HG03439 (cell line): ENCODE data around the gene CCDC91.

Experiments
- ATAC-seq: cut with Tn5 transposase; IDR thresholded peaks from one replicate; pipeline ENCODE4 v1.9.1; 2021; ENCODE audit warnings: mild to moderate bottlenecking, moderate library complexity; ENCODE audit not compliant: unreplicated experiment

Gene CCDC91

DNA sequence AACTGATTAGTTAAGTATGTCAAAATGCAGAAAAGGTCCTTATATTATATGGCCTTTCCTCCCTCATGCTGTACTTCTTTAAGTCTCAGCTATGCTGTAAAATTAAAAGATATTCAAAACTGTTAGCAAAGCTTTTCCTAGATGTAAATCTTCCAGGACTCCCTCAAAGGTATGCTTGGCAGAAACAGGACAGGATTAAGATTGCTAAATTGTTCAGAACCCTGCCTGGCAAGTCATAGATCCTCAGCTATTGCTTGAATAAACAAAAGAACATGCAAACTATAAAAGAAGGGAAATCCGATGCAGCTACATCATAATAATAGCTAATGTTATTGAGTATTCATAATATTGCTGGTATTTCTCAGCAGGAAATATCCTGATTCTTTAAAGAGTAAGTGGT lies 322.6 kb downstream of the CCDC91 start:
- no peak for ATAC-seq

DNA sequence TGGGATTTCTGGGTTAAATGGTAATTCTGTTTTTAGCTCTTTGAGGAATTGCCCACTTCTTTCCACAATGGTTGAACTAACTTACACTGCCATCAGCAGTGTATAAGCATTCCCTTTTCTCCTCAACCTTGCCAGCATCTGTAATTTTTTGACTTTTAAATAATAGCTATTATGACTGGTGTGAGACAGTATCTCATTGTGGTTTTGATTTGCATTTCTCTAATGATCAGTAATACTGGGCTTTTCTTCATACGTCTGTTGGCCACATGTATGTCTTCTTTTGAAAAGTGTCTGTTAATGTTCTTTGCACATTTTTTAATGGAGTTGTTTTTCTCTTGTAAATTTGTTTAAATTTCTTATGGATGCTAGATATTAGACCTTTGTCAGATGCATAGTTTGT lies 323.7 kb downstream of the CCDC91 start:
- no peak for ATAC-seq

DNA sequence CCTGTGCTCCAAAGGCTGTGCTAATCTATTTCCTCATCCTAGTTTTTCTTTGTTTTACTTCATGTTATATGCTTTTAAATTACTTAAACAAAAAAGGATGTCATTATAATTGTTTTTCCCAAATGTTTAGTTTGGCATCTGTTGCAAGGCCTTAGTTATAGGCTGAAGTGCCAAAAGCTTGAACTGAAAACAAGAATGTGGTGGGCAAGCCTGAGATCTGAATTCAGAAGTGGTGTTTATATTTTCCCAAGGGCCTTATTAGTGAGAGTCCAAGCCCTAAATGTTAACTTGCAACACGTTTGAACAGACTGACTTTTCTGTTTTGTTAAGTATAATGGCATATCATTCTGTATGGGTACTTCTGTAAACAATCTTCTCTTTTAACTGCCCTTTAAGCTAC lies 326.8 kb downstream of the CCDC91 start:
- ATAC-seq = no peak

DNA sequence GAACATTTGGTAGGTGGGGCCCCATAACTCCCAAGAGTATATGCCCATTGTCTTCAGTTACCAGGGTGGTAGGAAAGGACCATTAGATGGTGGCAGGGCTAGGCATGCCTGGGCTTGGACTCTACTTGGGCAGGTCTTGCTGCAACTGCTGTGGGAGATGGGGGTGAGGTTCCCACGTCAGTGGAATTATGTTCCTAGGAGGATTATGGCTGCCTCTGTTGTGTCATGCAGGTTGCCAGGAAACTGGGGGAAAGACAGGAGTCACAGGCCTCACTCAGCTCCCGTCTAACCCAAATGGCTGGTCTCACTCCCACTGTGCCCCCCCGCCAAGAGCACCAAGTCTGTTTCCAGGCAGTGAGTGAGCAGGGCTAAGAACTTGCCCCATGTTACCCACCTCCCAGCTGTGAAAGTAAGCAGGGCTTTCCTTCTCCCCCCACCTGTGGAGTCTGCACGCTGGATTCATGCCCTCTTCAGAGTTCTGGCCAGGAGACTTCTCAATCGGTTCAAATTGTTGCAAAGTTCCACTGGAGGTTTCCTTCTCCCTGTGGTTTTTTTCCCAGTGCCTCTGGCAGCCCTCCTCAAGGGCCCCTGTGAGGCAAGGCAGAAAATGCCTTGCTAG lies 337.5 kb downstream of the CCDC91 start:
- ATAC-seq = no peak

DNA sequence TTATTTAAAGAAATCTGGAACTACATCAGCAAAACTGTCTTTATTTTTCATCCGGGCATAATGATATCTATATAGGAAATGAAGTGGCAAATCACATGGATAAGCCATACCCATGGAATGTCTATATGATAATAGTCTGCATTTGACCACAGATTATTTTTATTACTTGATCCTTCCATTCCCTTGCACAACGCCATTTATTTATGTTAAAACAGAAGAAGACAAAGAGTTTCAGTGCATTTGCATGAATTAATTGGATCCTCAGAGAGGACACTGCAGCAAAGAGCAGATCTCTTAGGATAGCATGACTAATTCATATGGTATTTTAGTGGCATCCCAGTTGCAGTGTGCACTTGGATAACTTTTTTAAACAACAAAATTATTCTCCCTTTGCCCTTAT lies 345.0 kb downstream of the CCDC91 start:
- ATAC-seq = no peak

DNA sequence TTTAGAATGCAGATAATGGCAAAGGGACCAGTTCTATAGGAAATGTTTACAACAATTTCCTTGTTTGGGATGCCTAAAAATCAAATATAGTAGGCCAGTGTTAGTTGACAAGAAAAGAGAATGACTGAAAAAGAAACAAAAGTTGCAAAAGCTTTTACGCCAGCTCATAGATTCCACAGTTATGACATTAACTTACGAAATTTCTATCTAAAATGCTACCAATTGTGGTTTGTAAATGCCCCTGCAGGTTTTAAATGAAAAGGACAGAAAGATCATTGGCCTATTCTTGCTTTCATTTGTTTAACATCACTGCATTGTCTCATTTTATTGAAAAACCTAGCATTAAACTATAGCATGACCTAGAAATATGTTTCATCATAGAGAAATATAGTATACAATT lies 345.8 kb downstream of the CCDC91 start:
- no peak for ATAC-seq

DNA sequence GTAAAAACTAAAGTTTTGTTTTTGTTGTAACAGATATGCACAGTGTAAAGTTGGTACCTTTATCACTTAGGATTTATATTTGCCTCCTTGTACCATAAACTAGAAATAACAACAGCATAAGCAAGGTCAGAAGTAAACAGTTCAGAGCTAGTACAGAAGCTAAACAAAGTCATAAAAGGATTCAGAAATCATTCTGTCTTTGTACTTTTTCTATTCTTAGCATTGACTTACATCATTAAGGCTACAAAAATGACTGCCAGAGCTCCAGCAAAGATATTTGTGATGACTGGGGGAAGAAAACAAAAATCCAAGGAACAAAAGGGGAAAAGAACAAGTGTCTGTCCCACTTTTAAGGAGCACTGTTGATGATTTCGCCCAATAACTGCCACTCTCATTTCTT lies 347.2 kb downstream of the CCDC91 start:
- ATAC-seq = no peak

DNA sequence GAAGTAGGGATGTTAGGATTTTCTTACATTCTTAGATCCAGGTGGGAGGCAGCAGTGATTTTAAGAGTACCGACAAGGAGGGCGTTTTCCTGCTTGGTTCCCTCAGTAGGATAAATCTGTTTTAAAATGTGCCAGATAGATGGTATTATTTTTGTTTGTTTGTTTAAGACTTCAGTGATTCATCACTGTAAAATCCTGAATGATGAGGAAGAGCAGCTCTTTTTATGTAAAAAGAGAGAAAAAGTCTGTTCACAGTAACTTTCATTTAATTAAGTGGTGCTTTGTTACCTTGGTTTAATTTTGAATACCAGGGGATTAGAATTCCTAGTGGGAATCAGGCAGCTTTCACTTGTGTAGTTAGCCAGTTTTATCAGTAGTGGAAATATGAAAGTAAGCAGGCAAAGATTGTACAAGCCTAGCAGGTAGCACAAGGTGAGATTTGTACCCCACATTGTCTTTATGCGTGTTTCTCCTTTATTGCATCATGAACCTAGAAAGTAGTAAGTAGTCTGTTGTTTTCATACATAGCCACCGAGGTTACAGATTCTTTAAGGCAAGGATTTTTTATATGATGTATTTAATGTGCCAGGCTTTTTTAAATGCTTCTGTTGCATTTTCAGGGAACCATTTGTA lies 349.6 kb downstream of the CCDC91 start:
- ATAC-seq = no peak

DNA sequence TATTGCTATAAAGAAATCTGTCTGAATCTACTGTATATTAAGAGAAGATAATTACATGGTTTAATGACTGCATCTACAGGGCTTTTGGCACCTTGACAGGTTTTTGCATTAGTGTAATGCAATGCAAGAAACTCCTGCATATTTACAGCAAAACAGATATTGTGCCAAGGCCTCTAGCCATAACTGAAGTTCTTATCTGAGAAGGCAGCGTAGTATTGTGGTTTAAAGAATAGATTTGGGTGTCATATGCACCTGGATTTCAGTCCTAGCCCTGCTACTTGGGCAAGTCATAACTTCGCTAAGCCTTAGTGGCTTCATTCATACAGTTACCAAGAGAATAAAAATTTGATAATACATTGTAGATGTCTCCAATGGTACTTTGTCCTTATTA lies 350.1 kb downstream of the CCDC91 start:
- no peak for ATAC-seq

DNA sequence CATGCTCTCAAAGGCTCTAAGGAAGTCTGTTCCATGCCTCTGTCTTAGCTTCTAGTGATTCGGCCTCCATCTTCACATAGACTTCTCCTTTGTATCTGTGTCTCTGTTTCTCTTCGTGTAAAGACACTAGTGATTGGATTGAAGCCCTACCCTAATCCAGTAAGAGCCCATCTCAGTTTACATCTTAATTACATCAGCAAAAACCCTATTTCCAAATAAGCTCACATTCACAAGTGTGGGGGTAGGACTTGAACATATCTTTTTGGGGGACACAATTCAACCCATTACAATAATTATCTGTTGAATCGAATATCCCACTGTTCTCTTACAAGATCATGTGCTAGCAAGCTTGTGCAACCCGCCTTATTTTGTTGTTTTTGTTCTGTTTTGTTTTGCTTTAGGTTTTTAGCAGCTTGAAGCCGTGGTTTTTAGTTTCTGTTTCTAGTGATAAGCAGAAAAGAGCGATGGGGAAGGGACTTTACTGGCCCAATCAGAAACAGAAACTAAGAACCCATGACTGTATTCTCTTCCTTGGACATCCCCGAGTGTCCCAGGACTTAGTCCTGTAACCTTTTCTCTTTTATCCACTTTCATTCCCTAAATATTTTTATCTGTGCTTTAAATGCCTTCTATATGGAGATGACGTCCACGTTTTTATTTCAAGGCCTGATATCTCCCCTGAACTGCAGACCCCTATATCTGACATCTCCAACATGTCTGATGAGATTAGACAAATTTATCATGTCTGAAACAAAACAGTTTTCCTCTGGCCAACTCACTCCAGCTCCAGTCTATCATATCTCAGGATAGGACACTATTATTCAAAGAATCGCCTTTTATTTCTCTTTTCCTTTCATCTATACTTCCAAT lies 353.0 kb downstream of the CCDC91 start:
- peak; percentile 63 for ATAC-seq

DNA sequence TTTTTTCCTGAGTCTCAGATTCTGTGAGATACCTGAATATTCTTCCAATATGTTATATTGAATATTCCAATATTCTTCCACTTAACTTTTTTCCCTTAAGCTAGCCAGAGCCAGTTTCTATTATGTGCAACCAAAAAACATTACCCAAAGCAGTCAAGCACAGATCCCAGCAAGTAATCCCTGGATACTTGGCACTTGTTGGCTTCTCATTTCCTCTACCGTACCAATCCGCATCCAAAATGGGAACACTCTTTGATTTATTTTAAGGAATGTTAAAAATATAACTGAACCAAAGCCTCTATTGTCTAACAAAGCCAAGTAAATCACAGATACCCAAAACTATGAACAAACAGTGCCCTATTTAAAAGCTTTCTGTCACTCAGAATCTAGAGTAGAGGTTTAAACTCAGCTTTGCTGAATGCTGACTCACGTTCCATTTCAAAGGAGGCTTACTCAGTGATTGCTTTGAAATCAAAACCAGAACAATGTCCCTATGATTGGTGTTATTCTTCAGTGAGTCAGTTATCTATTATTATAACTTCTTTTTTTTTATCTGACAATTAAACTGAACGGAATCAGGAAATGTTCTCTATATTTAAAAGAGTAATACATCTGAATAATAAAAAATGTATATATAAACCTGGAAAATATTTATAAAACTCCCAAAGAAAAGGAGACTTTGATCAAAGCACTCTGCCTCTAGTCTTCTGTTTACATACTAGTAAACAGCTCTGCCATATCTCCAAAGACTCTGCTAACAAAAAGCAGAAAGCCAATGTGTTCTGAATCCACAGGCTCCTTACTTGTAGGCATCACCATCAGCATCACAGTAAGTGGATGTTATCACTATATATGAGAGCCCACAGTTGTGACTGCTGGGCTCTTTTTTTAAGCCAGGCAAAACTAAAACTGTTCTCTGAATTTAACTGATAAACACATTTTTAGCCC lies 360.8 kb downstream of the CCDC91 start:
- ATAC-seq = no peak

DNA sequence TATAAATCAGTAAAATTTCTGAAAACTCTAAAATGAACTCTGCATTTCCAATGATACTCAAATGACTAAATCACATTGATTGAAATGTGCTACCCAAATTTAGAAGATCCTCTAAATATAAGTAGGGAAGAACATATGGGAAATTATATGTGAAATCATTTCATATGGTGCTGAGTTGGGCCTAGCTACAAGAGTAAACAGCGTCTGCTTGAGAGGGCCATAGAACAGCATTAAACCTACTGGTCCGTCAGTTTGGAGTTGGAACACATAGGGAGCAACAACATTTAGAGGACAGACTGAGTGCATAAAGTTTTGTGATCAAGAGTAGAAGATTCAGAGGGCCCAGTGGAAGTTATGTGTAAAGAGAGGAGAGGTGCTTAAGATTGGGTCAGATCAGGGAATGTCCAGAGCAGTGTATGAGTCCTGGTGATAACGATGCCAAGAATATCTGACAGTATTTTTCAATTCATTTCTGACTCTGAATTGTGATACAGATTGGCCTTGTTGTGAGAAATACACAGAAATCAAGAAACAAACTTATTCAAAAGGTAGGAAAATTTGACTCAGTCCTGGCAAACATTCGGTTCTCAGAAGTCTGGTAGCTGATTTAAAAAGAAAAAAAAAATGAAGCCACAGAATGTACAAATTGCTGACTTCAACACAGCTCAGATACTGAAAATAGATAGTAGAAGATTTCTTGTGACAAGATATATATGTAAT lies 362.2 kb downstream of the CCDC91 start:
- no peak for ATAC-seq

DNA sequence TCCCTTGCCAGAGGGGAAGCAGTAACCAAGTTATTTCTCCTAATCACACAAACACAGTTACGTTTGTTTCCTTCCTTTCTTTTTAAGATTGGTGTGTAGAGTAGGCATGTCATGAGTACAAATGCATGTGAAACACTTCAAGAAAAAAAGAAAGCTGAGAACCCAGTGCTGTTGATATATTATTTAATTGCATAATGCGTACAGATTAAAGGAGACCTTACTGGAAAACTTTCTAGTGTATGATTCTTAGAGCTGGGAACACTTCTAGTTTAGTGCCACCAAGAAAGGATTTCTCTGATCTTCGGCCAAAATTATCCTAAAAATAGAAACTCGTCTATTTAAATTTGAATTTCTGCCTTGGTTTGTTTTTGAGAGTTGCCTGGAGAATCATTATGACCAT lies 365.5 kb downstream of the CCDC91 start:
- no peak for ATAC-seq

DNA sequence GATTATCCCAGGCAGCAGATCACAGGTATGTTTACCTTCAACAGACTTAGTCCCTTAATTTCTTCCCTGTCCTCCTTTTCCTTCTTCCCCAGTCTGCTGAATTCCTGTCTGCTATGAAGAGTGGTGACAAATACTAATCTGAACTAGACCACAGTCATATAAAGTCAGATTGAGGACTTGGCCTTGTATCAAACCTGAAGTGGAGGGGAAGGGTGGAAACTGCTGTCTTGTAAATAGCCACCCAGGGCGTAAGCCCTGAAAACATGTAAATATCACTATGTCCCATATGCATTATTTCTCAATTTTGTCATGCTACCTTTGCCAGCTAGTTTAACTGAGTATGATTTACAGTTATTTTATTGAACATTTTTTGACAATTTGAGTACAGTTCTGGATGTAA lies 368.0 kb downstream of the CCDC91 start:
- ATAC-seq = no peak

DNA sequence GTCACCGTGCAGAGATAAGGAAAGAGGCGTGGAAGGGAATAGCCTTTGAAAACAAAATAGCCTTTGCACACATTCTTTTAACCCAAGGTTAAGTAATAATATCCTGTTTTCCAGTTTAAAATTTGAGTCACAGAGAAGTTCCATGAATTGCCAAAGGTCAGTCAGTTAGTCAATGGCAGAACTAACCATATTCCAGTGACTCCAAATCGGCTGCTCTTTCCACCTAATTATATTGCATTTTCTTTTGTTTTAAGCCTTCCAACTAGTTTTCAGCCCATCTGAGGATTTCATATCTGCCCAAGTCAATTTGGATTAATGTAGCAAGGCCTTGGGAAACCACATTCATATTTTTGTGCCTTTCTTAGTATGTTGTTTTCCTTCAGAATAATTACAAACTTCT lies 373.0 kb downstream of the CCDC91 start:
- ATAC-seq = no peak

DNA sequence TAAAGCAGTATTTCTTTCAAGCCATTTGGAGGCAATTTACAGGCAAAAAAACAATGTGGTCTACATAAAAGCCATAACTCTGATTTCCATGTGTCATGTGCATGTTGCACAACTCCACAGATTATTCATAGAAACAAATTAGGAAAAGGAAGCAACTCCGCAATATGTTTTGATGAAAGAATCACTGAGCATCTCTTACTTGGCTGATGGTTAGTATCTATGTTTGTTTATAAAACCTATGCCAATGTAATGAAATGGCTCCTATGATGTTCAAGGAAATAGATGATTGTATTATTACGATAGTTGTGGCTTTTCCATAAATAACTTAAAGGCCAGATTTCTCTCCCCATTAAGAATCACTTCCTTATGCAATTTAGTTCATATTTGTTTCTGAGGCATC lies 373.7 kb downstream of the CCDC91 start:
- ATAC-seq = no peak

DNA sequence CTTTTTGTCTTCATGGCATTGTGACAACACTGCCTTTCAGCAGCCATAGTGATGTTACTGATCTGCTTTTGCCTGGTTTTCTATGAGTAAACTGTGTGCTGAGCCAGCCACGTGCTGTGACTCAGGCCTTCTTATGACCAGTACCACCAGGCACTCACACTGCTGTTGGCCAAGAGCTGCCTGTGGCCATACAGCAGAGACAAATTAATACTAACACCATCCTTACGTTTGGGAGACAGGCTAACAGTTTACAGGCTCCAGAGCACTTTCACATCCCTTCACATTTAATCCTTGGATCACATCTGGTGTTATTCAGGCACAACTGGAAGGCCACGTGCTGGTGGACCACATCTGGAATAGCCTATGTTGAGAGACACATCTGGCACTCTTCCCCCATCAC lies 377.9 kb downstream of the CCDC91 start:
- ATAC-seq = no peak

DNA sequence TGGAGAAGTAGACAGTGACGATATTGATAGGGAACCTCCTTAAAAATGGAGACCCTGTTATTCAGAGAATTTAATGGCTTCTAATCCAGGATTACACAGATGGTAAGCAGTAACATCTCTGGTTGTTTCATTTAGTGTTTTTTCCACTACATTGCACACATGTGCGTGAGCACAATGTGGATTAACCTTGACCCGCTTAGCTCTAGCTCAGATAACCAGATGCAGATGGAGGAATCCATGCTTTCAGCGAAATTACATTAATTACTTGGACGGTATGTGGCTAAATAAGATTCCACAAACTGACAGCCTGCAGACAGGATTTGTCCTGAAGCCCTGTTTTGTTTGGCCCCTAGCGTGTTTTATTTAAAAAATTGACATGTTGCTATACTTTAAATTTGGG lies 378.4 kb downstream of the CCDC91 start:
- no peak for ATAC-seq

DNA sequence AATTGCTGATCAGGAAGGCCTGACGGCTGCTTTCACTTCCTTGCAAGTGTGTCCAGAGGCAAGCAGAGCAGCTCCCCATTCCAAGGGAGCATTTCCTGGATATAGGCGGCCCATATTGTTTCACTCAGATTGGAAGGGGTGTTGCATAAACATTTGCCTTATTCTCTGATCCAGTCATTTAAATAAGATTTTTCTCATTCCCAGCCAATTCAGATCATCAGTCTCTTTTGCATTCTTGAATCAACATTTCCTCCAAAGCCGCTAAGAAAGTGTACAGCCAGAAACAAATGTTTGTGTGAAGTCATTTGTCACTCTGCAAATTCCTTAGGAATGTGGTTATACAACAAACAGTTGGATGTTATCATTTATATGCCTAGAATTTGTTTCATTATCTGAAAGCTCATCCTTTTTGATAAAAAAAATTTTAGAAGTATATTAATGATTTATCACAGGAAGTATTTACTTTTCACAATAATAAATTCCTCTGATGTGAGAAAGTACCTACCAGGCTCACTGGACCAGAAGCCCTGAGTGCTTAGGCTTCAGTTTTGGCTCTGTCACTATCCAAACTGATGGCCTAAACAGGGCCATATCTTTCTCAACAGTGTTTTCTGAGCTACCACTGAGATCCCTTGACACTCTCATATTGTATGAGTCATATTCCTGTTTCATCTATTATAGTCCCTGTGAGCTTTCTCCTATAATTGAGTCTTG lies 379.6 kb downstream of the CCDC91 start:
- no peak for ATAC-seq

DNA sequence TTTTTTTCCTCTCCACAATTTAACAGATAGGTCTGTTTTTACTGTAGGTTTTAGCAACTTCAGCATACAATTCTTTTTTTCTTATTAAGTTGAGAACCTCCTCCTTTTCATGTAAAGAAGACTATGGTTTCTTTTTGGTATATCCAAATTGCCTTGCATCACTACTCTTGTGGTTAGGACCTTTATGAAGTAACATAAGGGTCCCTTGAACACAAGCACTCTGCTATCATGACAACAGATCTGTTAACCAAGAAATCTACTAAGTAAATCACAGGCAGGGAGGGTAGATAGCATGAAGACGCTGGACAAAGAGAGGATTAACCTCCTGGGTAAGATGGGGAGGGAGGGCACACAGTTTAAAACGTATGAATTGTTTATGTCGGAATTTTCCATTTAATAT lies 380.6 kb downstream of the CCDC91 start:
- ATAC-seq = no peak
